ENCODE measurements around the gene SLC35E1.
"Not testable (repeated sequence)": the region's sequence is repeated elsewhere in the genome, so short reads cannot be mapped to it uniquely, and the experiment has no call there.

The SLC35E1 gene

DNA sequence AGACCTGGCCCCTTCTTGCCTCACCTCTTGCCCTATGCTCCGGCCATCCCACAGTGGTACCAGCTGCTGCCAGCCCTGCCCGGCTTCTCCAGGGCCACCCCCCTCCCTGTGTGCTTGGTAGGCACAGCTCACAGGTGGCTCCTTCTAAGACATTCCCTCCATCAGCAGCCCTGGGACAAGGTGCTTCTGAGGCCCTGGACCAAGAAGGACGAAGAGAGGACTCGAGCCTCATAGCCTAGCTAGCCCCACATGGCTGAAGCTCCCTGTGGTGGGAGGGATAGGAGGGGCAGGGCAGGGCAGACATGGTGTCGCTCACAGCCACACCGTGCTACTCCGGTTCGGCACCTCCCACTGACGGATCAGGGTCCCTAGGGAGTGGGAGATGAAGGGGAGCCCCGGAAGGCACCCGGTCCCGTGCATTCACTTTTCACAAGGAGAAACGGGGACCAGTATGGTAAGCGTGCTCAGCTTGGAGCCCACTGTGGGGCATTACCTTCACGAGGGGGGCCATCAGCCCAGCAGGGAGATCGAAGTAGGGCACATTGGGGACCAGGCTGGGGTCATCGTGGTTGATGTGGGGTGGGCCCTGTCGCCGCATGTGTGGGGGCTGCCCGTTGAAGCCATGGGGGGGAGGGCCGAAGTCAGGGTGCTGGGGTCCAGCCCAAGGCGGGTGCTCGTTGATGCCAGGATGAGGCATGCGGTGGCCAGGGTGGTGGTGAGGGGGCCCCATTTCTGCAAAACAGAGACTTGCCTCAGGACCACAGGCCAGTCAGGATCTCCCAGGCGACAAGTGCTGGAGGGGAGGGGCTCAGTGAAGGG, 49.4 kb downstream of the SLC35E1 start:
- DNase-seq (ENCODE audit: low read depth in 2 of 2) = no peak

GRCh38 chr19:16521715-16522289, 50.4 kb downstream of the SLC35E1 start:
- no peak for DNase-seq (ENCODE audit: low read depth in 2 of 2)

GRCh38 chr19:16520986-16521624, 51.1 kb downstream of the SLC35E1 start:
- no peak for DNase-seq (ENCODE audit: low read depth in 2 of 2)

GRCh38 chr19:16520074-16520973, 51.9 kb downstream of the SLC35E1 start:
- no peak for DNase-seq (ENCODE audit: low read depth in 2 of 2)

DNA sequence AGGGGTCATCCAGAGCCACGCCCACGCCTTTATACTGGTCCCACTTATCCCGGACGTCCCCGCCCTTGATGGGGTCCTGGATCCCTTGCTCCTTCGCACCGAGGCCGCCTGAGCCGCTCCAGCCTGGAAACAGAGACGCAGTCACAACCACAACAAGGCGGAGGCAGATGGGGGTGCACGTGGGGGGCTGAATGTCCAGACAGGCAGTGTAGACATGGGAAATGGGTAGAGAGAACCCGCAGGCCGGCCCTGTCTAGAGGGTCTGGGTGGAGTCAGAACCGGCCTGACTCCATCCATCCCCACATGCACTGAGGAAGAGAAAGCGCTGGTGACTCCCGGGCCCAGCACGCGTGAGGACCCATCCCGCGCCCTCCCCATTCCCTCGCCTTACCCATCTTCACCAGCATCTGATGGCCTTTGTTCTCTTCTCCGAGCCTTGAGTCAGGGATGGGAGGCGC, 53.0 kb downstream of the SLC35E1 start:
- DNase-seq (ENCODE audit: low read depth in 2 of 2) = no peak

- no peak for DNase-seq (ENCODE audit: low read depth in 2 of 2)
These were observed 53.6 kb downstream of the SLC35E1 start for GRCh38 chr19:16518483-16519229.

- DNase-seq (ENCODE audit: low read depth in 2 of 2) = no peak
These were observed 54.2 kb downstream of the SLC35E1 start for GRCh38 chr19:16518061-16518460.

DNA sequence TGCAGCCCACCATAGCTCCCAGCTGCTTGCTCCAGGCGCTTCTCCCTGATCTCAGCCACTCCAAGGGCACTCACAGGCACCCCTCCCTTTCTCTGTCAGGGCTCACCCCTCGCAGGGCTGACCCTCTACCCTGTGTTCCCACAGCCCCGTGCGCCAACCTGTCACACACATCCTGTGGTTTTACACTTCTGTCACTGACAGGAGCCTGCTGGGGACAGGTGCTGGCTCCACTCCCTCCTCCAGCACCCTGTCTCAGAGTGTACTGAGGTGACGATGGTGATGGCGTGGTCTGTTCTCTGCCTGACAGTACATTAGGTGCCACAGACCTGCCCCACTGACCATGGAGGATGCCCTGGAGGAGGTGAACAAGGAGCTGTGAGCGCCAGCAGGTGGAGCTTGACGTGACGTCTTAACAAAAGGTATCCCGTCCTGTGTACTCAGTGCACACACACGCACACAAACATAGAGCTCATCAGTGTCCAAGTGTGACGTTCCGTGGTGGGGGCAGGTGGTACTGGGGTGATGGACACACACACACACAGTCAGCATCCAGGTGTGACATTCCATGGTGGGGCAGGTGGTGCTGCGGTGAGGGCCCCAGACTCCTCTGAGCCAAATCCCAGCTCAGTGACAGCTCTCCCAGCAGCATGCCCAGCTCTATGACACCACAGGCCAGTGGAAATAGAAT, 55.1 kb downstream of the SLC35E1 start:
- no peak for DNase-seq (ENCODE audit: low read depth in 2 of 2)

GRCh38 chr19:16516381-16516780, 55.8 kb downstream of the SLC35E1 start:
- no peak for DNase-seq (ENCODE audit: low read depth in 2 of 2)

GRCh38 chr19:16514383-16515019, 57.7 kb downstream of the SLC35E1 start:
- DNase-seq (ENCODE audit: low read depth in 2 of 2) = no peak

DNA sequence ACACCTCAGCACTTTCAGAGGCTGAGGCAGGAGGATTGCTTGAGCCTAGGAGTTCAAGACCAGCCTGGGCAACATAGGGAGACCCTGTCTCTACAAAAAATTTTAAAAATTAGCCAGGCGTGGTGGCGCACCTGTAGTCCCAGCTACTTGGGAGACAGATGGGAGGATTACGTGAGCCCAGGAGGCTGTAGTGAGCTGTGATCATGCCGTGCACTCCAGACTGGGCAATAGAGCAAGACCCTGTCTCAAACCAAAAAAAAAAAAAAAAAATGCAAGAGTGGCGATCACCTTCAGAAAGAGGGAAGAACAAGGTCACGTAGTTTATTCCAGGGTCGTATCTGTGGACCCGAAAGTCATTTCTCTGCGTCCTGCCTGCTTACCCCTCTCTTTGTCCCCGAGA, 59.6 kb downstream of the SLC35E1 start:
- DNase-seq (ENCODE audit: low read depth in 2 of 2) = not testable (repeated sequence)

DNA sequence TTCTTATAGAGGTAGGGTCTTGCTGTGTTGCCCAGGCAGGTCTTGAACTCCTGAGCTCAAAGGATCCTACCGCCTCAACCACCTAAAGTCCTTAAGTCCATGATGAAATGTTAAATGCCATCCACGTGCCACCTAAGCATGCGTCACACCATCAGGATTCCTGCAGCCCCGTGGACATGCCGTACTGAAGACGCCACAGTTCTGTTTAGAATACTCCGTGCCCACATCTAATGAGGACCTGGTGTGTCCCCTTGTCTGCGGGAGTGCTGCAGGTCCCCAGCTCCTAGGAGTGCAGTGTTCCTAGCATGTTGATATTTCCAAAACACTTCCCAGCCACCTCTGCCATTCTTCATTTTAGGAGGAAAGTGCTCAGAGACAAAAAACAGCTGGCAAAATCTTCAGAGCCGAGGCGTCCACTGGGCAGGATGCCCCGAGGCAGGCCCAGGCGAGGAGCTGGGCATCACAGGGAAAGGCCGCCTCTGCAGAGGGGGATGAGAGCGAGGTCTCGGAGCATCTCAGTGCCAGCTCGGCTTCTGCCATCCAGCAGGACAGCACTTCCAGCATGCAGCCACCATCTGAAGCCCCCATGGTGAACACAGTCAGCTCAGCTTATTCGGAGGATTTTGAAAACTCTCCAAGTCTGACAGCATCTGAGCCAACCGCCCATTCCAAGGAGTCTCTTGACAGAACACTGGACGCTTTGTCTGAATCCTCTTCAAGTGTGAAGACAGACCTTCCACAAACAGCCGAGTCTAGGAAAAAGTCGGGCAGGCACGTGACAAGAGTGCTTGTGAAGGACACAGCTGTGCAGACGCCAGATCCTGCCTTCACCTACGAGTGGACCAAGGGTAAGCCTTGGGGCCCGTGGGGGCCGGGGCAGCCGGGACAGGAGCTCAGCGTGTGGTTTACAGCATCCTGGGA, 62.8 kb downstream of the SLC35E1 start:
- DNase-seq (ENCODE audit: low read depth in 2 of 2) = no peak

- no peak for DNase-seq (ENCODE audit: low read depth in 2 of 2)
These were observed 63.7 kb downstream of the SLC35E1 start for GRCh38 chr19:16508546-16508945.

GRCh38 chr19:16506961-16507360, 65.3 kb downstream of the SLC35E1 start:
- DNase-seq (ENCODE audit: low read depth in 2 of 2) = no peak

DNA sequence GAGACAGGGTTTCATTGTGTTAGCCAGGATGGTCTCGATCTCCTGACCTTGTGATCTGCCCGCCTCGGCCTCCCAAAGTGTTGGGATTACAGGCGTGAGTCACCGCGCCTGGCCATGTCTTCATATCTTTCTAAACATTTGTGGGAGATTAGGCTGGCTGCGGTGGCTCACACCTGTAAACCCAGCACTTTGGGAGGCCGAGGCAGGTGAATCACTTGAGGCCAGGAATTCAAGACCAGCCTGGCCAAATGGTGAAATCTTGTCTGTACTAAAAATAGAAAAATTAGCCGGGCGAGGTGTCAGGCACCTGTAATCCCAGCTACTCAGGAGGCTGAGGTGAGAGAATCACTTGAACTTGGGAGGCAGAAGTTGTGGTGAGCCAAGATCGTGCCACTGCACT, 66.1 kb downstream of the SLC35E1 start:
- not testable (repeated sequence) for DNase-seq (ENCODE audit: low read depth in 2 of 2)

DNA sequence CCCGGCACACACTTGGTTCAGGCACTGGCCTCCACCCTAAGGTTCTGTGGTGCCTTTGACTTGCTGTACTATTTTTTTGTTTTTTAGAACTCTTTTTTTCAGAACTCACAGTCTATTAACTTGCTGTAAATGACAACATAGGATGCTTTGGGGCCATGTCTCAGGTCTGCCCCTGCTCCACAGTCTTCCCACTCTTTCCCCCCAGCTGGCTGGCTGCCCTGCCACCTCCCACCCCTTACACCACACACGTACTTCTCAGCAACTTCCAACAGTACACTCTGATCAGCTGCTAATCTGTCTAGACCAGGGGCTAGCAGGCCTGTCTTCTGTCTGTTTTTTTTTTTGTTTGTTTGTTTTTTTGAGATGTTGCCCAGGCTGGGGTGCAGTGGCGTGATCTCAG, 67.9 kb downstream of the SLC35E1 start:
- no peak for DNase-seq (ENCODE audit: low read depth in 2 of 2)
